ENCODE data around the gene TMEM255A.

Gene TMEM255A

DNA sequence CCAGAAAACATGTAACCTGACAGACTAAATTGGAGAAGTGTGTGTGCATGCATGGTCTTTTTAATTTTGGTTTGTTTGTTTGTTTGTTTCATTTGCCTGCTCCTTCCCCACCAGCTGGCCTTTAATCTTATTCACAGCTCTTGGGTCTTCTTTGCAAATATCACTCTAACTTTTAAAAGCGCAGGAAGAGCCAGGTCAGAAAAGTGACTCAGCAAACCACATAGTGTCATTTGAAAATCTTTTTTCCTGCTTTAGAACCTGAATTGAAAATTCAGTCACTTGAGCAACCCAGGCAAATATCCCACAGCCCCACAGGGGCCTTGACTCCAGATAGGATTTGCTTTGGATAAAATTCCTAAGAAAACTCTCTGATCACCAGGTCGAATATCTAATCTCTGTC lies 4.6 kb downstream of the TMEM255A start:
- DNase-seq: no peak

GRCh38 chrX:120305531-120306141 lies 5.6 kb downstream of the TMEM255A start:
- DNase-seq: no peak

GRCh38 chrX:120304256-120304655 lies 7.0 kb downstream of the TMEM255A start:
- no peak for DNase-seq

DNA sequence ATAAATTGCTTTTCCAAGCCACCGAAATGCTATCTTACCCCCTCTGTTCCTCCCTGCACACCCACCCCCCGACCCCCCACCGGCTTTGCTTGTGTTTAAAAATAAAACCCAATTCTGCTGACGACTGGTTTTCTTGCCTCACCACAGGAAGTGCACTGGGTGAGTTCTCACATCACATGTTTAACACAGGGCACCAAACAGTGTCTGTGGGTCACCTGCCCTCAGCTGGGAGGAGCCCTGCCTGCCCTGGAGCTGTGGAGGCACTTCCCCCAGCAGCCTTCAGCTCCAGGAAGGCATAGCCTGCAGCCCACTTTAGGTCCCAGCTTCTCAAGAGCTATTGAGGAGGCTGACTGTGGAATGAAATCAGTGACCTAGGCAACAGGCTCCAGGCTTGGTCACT lies 8.8 kb downstream of the TMEM255A start:
- DNase-seq: peak; percentile 48

GRCh38 chrX:120301960-120302359 lies 9.3 kb downstream of the TMEM255A start:
- peak; percentile 13 for DNase-seq

- no peak for DNase-seq
These were observed 9.8 kb downstream of the TMEM255A start for GRCh38 chrX:120301497-120301896.

DNA sequence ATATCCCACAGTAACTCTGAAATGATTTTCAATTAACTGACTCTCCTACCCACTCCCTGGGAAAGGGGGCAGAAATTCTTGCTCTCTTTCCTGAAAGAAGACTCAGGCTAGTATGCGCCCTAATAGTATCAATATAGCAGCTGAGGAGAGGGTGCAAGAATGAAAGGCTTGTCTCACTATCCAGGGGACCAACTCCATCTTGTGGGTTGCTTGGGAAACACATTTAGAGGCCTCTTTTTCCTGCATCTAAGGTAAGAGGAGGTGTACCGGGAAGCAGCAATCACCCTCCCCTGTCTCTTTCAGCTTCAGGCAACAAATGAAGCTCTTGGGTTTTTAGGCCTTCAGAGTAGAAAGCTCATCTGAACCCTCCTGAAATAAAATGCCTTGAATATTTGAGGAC lies 11.3 kb downstream of the TMEM255A start:
- no peak for DNase-seq

DNA sequence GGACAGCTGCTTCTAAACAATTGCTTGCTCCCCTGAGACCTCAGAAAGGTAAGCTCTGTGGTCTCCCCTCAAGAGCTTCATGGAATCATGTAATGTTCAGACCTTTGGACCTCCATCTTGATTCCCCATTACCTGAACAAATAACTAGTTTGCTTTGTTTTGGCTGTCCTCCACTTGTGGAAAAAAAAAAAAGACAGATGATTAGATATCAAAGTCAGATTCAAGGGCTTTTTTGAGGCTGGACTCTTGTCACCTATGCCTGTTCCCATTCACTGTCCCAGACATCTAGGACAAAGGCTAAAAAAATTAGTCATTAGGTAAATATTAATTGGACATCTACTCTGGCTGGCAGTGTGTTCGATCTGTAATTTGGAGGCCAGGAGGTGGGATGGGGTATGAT lies 13.3 kb downstream of the TMEM255A start:
- DNase-seq: no peak

DNA sequence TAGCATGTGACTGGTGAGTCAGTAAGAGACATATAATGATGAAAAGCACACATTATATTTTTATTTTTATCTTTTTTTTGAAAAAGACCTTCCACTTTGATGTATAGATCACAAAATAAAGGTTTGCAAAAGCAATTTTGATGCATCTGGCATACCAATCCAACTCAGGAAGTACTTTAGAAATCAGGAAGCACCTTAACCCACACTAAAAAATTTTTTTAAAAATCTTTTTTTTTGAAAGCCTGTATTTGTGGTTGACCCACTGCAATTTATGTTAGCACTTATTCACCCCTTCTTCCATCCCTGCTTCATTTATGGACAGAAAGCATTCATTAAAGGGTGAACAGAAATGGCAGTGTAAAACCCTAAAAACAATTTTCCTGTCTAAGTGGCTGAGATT lies 16.6 kb downstream of the TMEM255A start:
- no peak for DNase-seq

DNA sequence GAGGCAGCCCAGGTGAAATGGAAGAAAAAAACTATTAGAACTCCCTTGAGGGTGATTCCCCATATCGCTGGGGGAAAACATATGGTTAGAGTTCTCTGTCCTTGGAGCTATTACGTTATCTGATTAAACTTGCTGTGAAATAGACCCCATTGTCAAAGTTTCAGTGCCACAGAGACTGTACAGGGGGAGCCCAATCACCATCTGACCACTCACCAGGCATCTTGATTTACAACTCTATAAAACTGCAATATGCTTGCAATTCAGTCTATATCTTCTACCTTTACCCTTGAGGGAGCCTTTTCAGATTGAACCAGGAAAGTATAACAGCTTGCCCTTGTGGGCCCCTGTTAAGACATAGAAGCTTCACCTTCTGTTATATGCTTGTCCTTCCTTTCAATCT lies 18.2 kb downstream of the TMEM255A start:
- DNase-seq: no peak

GRCh38 chrX:120291211-120291610 lies 20.1 kb downstream of the TMEM255A start:
- DNase-seq: no peak

DNA sequence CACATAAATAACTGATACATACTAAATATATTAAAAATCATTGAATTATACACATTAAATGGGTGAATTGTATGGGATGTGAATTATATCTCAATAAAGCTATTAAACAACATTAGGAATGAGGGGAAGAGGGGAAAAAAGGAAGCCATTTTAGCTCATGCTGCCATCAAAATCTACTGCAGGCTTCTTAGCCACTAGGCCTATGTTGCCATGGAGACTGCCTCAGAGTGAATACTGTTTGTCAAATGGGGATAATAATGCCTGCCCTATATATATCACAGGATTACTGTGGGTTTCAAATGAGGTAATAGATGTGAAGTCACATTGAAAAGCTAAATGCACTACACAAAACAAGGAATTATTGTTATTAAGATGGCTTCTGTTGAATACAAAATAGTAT lies 21.2 kb downstream of the TMEM255A start:
- DNase-seq: no peak

GRCh38 chrX:120287513-120288112 lies 23.6 kb downstream of the TMEM255A start:
- DNase-seq: no peak

DNA sequence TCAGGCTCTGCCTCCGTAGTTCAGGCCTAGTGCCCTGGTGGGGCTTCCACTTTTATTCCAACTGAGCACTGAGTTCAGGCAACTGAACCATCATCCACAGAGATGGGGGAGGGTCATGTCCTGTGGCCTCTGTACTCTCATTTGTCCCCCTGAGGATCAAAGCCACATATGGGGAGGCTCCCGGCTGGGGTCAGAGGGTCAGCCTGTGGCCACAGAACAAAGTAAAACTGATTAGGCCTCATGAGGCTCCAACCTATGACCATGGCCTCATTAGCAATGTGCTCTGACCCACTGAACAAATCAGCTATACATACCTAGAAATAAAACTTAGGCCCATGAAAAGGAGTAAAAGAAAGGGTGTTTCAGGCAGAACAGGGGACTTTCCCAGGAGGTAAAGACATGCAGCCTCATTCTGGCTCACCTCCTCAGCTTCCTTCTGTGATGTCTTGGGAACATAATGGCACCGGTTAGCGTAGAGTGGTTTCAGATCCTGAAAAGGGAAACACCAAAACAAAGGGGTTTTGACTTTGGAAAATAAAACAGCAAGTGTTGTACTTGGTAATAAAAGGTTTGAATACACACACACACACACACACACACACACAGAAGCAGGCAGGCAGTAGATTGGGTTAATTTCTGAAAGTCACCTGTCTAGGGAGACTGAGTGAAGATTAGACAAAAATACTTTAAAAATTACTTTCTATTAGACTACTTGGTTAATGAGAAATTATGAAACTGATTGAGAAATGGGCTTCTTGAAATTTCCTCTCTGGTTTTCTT lies 24.3 kb downstream of the TMEM255A start:
- DNase-seq: no peak

- DNase-seq: no peak
These were observed 28.6 kb downstream of the TMEM255A start for GRCh38 chrX:120282697-120283096.

GRCh38 chrX:120281761-120282160 lies 29.5 kb downstream of the TMEM255A start:
- no peak for DNase-seq

DNA sequence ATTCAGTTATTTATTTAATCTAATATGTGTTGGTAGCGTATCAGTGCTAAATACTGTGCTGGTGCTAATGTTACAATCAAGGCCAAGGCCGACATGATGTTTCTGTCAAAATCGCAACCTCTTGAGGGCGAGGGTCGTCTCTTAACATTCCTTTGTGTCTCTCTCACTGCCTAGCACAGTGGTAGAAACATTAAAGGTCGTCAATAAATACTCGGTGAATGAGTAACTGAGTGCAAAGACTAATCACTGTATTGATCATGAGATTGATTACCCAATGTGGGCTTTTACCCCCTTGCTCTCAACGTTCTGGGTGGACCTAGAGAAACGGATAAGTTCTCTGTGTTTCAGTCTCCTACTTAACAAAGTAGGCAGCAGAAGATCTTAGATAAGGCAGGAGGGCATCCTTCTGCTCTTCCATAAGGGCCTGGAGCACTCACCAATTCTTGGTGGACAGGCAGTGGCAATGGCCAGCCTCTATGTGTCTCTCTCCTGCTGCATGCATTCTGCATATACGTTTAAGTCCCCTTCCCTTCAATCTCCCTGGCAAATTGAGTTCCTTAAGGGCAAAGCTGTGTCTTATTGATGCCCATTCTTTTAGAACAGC lies 30.1 kb downstream of the TMEM255A start:
- no peak for DNase-seq

DNA sequence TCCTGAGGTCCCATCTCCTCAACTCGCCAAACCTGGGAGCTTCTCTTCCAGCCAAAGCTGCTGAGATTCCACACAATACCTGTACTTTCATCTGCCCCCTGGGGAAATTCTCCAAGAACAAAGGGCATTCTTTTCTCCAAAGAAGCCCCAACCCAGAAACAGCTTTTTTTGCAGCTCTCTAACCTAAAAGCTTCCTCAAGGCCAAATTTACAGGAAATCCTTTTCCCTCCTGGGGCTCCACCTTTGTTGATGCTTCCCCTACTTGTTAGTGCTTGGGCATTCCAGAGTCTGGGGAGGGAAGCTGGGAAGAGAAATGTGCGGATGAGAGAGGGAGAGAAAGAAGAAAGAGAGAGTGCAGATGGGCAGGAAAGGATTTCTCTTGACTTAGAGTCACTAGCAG lies 36.3 kb downstream of the TMEM255A start:
- no peak for DNase-seq

- no peak for DNase-seq
These were observed 37.1 kb downstream of the TMEM255A start for GRCh38 chrX:120274145-120274544.

- no peak for DNase-seq
These were observed 40.0 kb downstream of the TMEM255A start for GRCh38 chrX:120271218-120271617.

DNA sequence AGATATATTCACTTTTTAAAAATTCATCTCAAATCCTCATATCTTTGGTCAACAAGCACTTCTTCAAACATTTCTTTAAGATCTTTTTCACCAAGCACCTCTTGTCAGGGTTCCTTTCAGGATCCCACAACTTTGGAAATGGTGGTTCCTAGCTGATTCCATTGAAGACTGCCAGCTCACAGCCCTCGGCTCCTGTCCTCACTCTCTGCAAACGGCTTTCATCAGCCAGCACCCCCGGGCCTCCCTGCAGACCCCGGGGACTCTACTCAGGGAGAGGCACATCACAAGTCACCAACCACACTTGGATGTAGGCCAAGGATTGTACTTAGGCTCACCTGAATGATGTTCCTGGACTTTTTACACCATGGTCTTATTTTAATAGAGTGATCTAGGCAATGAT lies 40.7 kb downstream of the TMEM255A start:
- DNase-seq: no peak

DNA sequence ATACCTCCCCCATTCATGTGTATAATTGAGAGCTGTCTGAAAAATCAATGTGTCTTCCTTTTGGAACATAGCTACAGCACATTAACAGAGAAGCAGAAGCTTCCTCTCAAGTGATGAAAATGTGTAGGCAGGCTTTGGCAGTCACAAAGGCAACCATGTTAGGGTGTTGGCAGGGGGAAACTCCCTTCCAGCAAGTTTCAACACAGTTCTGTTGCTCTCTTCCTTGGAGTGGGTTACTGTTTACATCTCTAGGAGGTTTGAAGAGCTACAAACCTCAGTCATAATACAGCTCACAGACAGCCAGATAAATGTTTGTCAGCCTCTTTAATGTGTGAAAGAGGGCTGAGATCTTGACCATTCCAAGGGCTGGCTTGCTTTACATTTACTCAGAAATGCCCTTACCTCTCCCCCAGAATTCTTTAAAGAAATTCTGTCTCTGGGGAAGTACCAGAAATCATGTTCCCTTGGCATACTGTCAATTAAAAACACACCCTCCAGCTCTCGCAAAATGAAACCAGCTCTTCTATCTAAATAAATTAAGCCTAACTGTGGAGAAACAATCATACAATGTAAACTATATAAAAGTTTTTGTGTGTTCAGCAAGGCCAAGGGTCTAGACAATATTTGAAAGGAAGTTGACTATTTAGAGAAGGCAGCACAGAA lies 41.8 kb downstream of the TMEM255A start:
- no peak for DNase-seq

DNA sequence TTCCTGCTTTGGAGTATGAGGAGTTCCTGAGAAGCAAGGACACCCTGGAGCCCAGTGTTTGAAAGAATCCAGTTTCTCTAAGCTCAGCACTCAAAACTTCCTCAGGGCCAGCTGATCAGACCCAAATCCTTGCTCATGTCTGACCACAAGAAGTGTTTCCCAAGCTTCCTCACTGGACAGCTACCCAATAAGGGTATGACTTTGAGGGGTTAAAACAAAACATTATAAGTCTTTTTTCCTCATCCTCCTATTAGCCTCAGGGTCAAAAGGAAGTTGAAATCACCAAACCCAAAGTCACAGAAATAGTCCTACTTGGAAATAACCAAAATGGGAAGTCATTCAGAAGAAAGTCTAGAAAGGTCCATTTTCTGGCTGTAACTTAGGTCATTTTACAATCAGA lies 46.9 kb downstream of the TMEM255A start:
- DNase-seq: no peak

Data from NCI-H510A (cell line).